Measurements from ENCODE around the gene KANK3.
A peak's percentile ranks its signal among the peaks of the same experiment; 100 is the strongest.
"Not testable (repeated sequence)": the region's sequence is repeated elsewhere in the genome, so short reads cannot be mapped to it uniquely, and the experiment has no call there.

KANK3 gene

GRCh38 chr19:8318835-8319234 lies 24.2 kb downstream of the KANK3 start:
- not testable (repeated sequence) for DNase-seq (ENCODE audit: low read depth in 3 of 3)

GRCh38 chr19:8316351-8317125 lies 26.5 kb downstream of the KANK3 start:
- no peak for DNase-seq (ENCODE audit: low read depth in 3 of 3)

- not testable (repeated sequence) for DNase-seq (ENCODE audit: low read depth in 3 of 3)
Observed at GRCh38 chr19:8314981-8315640, 28.0 kb downstream of the KANK3 start.

- DNase-seq (ENCODE audit: low read depth in 3 of 3), result no peak
Observed at GRCh38 chr19:8311461-8312260, 31.4 kb downstream of the KANK3 start.

- DNase-seq (ENCODE audit: low read depth in 3 of 3), result no peak
Observed at GRCh38 chr19:8310342-8311055, 32.6 kb downstream of the KANK3 start.

GRCh38 chr19:8308891-8309291 lies 34.2 kb downstream of the KANK3 start:
- no peak for DNase-seq (ENCODE audit: low read depth in 3 of 3)

- peak; percentile 75 to 87 (median 76) for DNase-seq (ENCODE audit: low read depth in 3 of 3)
Observed at GRCh38 chr19:8307965-8308866, 34.8 kb downstream of the KANK3 start, which contains the start of gene CD320. Gene CD320, minus strand, starts transcription at chr19:8308358. Its CDS starts 68 bp downstream, at chr19:8308290.

- no peak for DNase-seq (ENCODE audit: low read depth in 3 of 3)
Observed at GRCh38 chr19:8307400-8307964, 35.6 kb downstream of the KANK3 start.

GRCh38 chr19:8306235-8307054 lies 36.6 kb downstream of the KANK3 start:
- no peak for DNase-seq (ENCODE audit: low read depth in 3 of 3)

GRCh38 chr19:8305798-8306197 lies 37.3 kb downstream of the KANK3 start:
- DNase-seq (ENCODE audit: low read depth in 3 of 3), result no peak

- DNase-seq (ENCODE audit: low read depth in 3 of 3), result peak in 1 of 3 experiments; percentile 38
Observed at GRCh38 chr19:8304841-8305621, 38.0 kb downstream of the KANK3 start.

GRCh38 chr19:8302734-8303133 lies 40.3 kb downstream of the KANK3 start:
- no peak for DNase-seq (ENCODE audit: low read depth in 3 of 3)

- no peak for DNase-seq (ENCODE audit: low read depth in 3 of 3)
Observed at GRCh38 chr19:8302357-8302691, 40.7 kb downstream of the KANK3 start.

GRCh38 chr19:8291337-8291736 lies 51.7 kb downstream of the KANK3 start:
- not testable (repeated sequence) for DNase-seq (ENCODE audit: low read depth in 3 of 3)

- DNase-seq (ENCODE audit: low read depth in 3 of 3), result not testable (repeated sequence)
Observed at GRCh38 chr19:8276508-8276907, 66.6 kb downstream of the KANK3 start.
